Activated CD4-positive, CD25-positive, alpha-beta regulatory T cell treated with anti-CD3 and anti-CD28 coated beads, Interleukin-2, amount 50 U/mL, for 24 hours (primary cell): ENCODE results near the gene MRPL41.
"Not testable (repeated sequence)": the region's sequence is repeated elsewhere in the genome, so short reads cannot be mapped to it uniquely, and the experiment has no call there.

Experiments
- ATAC-seq, 2 donors: fragments of 150-1000 bp; cut with Tn5 transposase; one replicate each; pipeline ENCODE4 v1.10.0; 2021; ENCODE audit warnings: mild to moderate bottlenecking in 1 of 2, moderate library complexity in 1 of 2

The MRPL41 gene

GRCh38 chr9:137551264-137552021, at the start of gene MRPL41:
MRPL41 (plus strand) TSS chr9:137551879; CDS start chr9:137552082, 203 bp downstream.
- ATAC-seq: peak; percentile 93 to 96

- no peak for ATAC-seq
Observed at GRCh38 chr9:137502008-137502911, 49.4 kb upstream of the MRPL41 start.

GRCh38 chr9:137504432-137504777, 47.3 kb upstream of the MRPL41 start:
- no peak for ATAC-seq

GRCh38 chr9:137505421-137506140, 46.1 kb upstream of the MRPL41 start:
- no peak for ATAC-seq

- ATAC-seq: no peak
Observed at GRCh38 chr9:137506274-137506673, 45.4 kb upstream of the MRPL41 start.

GRCh38 chr9:137506702-137507171, 44.9 kb upstream of the MRPL41 start:
- ATAC-seq: no peak

GRCh38 chr9:137509198-137509597, 42.5 kb upstream of the MRPL41 start:
- ATAC-seq: no peak

- not testable (repeated sequence) for ATAC-seq
Observed at GRCh38 chr9:137511126-137511525, 40.6 kb upstream of the MRPL41 start.

GRCh38 chr9:137511758-137512463, 39.8 kb upstream of the MRPL41 start:
- ATAC-seq: no peak

GRCh38 chr9:137513136-137513535, 38.5 kb upstream of the MRPL41 start:
- not testable (repeated sequence) for ATAC-seq

- not testable (repeated sequence) for ATAC-seq
Observed at GRCh38 chr9:137513801-137514570, 37.7 kb upstream of the MRPL41 start.

GRCh38 chr9:137514691-137515337, 36.9 kb upstream of the MRPL41 start:
- ATAC-seq: no peak

GRCh38 chr9:137515338-137515724, 36.3 kb upstream of the MRPL41 start:
- ATAC-seq: no peak

GRCh38 chr9:137516144-137516917, 35.3 kb upstream of the MRPL41 start:
- ATAC-seq: no peak

GRCh38 chr9:137518661-137519459, 32.8 kb upstream of the MRPL41 start:
- ATAC-seq: not testable (repeated sequence)

- ATAC-seq: no peak
Observed at GRCh38 chr9:137519553-137519952, 32.1 kb upstream of the MRPL41 start.

- no peak for ATAC-seq
Observed at GRCh38 chr9:137520614-137521404, 30.9 kb upstream of the MRPL41 start.

GRCh38 chr9:137521405-137521985, 30.2 kb upstream of the MRPL41 start:
- no peak for ATAC-seq
